ENCODE data around the gene PPP1R13L. TPM values are rescaled to one million over a fixed set of nuclear protein-coding genes. Genes with fewer than 3 reads are reported as not detected.

PPP1R13L gene, protein sequence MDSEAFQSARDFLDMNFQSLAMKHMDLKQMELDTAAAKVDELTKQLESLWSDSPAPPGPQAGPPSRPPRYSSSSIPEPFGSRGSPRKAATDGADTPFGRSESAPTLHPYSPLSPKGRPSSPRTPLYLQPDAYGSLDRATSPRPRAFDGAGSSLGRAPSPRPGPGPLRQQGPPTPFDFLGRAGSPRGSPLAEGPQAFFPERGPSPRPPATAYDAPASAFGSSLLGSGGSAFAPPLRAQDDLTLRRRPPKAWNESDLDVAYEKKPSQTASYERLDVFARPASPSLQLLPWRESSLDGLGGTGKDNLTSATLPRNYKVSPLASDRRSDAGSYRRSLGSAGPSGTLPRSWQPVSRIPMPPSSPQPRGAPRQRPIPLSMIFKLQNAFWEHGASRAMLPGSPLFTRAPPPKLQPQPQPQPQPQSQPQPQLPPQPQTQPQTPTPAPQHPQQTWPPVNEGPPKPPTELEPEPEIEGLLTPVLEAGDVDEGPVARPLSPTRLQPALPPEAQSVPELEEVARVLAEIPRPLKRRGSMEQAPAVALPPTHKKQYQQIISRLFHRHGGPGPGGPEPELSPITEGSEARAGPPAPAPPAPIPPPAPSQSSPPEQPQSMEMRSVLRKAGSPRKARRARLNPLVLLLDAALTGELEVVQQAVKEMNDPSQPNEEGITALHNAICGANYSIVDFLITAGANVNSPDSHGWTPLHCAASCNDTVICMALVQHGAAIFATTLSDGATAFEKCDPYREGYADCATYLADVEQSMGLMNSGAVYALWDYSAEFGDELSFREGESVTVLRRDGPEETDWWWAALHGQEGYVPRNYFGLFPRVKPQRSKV
- 10 to 100 TPM; 15.2 to 17.8 TPM for total RNA-seq

DNA sequence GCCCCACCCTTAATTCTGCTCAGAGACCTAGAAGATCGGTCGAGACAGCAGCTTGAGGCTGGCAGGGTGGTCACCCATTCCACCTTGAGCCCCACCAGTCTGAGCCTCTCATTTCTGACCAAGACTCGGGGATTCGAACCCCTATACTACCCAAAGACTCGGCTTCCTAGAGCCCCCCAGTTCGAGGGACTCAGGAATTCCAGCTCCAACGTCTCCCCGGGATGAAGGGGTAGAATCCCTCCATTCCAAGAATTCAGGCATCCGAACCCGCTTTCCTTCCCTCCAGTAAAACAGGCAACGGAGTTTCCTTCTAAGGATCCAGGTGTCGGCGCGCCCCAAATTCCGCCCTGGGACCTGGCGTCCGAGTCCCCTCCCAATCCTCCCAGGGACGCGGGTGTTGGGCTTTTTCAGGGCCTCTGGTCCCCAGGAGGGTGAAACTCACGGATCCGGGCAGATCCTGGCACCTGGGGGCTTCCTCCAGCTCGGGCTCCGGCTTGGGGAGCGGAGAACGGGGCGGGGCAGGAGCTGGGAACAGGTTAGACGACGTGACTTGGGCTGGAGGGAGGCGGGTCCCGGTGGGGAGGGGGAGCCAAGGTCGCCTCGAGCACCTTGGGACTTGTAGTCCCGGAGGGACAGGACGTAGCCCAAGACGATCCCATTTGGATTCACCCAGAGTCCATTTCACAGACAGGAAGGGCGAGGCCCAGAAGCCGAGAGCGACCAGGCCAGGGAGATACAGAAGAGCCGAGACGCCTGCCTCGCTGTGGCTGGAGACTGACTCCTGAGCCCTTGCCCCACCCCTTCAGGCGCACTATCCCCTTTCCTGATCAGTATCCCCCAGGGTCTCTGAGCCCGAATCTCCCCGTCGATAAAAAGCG, at the start of gene PPP1R13L:
PPP1R13L (minus strand) TSS at position 513 of the 878 bp plus-strand sequence. CDS start 6,751 bp downstream, outside the sequence.
- ATAC-seq (peak; percentile 40), DNase-seq (peak; percentile 85)
- H3K9me3 Mint-ChIP-seq (ENCODE audit: low read depth) = no peaks in the 10 kb centered on the region
- POLR2A ChIA-PET = interaction anchor here (1.1 kb wide), 1 partner anchor 14 kb away, joined by 3 read pairs; no protein-coding TSS in a partner anchor
- peaks cover 34% of the 10 kb centered on the region for H3K4me1 Mint-ChIP-seq
- peak within 1 kb of the TSS; percentile 97 for H3K27ac Mint-ChIP-seq
- CTCF ChIA-PET = interaction anchor here (0.5 to 3.4 kb wide), 7 partner anchors 9 to 673 kb away, joined by 3 to 17 read pairs (median 3); partner anchors contain the start of gene TRAPPC6A
- intact Hi-C loops (cut with DNase I, micrococcal nuclease) = loop anchor here (1.0 to 10.0 kb wide), 9 partner anchors 34 to 514 kb away; partner anchors contain the start of genes DMWD (in 1 of the 2), ERCC2 (in 1 of the 2), OPA3 (in 1 of the 2) and PPP1R37 (in 1 of the 2)
- peak within 1 kb of the TSS; percentile 95 for H3K4me3 Mint-ChIP-seq
- H3K36me3 Mint-ChIP-seq (ENCODE audit: low read depth) = peaks cover 16% of the 10 kb centered on the region
- peaks cover 29% of the 10 kb centered on the region for H3K27me3 Mint-ChIP-seq

DNA sequence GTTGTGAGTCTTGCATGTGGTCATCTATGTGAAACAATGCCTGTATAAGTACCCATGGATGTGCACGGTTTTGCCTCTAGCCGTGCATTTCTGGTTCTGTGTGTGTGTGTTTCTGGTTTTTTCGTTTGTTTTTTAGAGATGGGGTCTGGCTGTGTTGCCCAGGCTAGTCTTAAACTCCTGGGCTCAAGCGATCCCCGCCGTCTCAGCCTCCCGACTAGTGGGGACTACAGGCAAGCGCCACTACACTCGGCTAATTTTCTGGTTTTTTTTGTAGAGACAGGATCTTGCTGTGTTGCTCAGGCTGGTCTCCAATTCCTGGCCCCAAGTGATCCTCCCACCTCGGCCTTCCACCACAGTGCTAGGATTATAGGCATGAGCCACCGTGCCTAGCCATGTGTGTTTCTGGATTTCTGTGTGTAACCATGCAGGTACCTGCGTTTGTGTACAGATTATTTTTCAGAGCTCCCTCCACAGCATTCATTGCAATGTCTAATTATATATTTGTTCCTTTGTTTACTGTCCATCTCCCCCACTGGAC, 47.0 kb upstream of the PPP1R13L start:
- peak overlapping the region; percentile 73 for H3K4me3 Mint-ChIP-seq
- POLR2A ChIA-PET = interaction anchor here (1.0 kb wide), 1 partner anchor 16 kb away, joined by 6 read pairs; the partner anchor contains the start of gene FOSB
- H3K27ac Mint-ChIP-seq = peak overlapping the region; percentile 58
- CTCF ChIA-PET = interaction anchor here (1.6 kb wide), 1 partner anchor 27 kb away, joined by 5 read pairs; no protein-coding TSS in a partner anchor
- no peaks in the 10 kb centered on the region for H3K9me3 Mint-ChIP-seq (ENCODE audit: low read depth)
- intact Hi-C loops (cut with DNase I, micrococcal nuclease) = loop anchor here in 1 of 2 experiments (2.0 to 5.0 kb wide), 2 partner anchors 55 to 240 kb away; partner anchors contain the start of genes QPCTL, SNRPD2 and VASP
- no peak for ATAC-seq
- DNase-seq = no peak
- no peaks in the 10 kb centered on the region for H3K36me3 Mint-ChIP-seq (ENCODE audit: low read depth)
- H3K4me1 Mint-ChIP-seq = peaks cover 40% of the 10 kb centered on the region
- H3K27me3 Mint-ChIP-seq = no peaks in the 10 kb centered on the region

DNA sequence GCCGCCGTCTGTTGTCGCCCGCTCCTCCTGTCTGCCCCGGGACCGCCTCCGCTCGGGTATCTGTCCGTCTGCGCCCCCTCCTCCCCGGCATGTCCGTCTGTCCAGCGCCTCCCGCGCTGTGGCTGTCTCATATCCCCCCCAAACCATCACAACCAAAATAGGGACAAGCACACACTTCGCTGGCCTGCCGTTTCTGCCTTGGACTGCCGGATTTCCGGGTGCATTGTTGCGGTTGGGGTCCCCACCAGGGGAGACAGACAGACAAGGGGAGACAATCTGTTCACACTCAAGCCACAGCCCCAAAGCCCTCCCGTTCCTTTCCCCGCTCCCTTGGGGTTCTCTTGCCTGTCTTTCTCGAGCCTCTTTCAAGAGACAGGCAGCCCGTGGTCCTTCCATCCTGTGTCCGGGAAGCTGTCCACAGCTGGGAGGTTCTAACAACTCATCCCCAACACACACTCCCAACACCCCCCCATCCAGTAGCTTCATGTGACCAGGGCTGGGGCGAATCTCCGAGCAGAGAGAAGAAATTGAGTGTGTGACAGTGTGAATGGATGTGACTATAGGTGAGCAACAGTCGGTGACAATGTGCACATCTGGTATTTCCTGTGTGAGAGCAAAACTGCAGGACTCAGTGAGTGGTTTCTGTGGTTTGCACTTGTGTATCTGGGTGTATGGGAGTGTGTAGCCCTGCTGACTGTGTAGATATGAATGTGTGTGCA, 46.4 kb upstream of the PPP1R13L start:
- POLR2A ChIA-PET = interaction anchor here (1.0 kb wide), 1 partner anchor 17 kb away, joined by 6 read pairs; the partner anchor contains the start of gene FOSB
- H3K9me3 Mint-ChIP-seq (ENCODE audit: low read depth) = no peaks in the 10 kb centered on the region
- peak overlapping the region; percentile 73 for H3K4me3 Mint-ChIP-seq
- peaks cover 40% of the 10 kb centered on the region for H3K4me1 Mint-ChIP-seq
- intact Hi-C loops (cut with DNase I, micrococcal nuclease) = loop anchor here in 1 of 2 experiments (2.0 to 5.0 kb wide), 2 partner anchors 56 to 241 kb away; partner anchors contain the start of genes QPCTL, SNRPD2 and VASP
- DNase-seq (peak; percentile 57), ATAC-seq (peak; percentile 56)
- H3K36me3 Mint-ChIP-seq (ENCODE audit: low read depth) = no peaks in the 10 kb centered on the region
- H3K27me3 Mint-ChIP-seq = no peaks in the 10 kb centered on the region
- H3K27ac Mint-ChIP-seq = peak overlapping the region; percentile 58
- CTCF ChIA-PET = no interaction called here

DNA sequence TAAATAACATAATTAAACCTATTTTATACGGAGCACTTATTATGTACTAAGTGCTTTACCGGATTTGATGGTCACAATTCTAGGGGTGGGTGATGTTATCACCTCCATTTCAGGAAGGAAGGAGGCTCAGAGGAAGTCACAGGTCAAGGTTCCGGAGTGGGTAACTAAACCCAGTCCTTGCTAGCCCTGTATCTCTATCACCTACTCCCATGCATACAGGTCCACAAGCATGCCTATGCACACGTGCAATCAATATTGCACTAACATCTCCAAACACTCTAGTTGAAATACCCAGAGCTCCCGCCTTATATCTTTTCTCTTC, 45.1 kb upstream of the PPP1R13L start:
- ChIA-PET POLR2A (interaction anchor here (0.8 kb wide), 1 partner anchor 19 kb away, joined by 3 read pairs; no protein-coding TSS in a partner anchor), CTCF (interaction anchor here (0.7 to 2.1 kb wide), 4 partner anchors 11 to 36 kb away, joined by 3 to 15 read pairs (median 4); no protein-coding TSS in a partner anchor)
- DNase-seq (no peak), ATAC-seq (peak; percentile 24)
- H3K27ac Mint-ChIP-seq = peak overlapping the region; percentile 97
- H3K4me3 Mint-ChIP-seq = peak overlapping the region; percentile 95
- H3K36me3 Mint-ChIP-seq (ENCODE audit: low read depth) = no peaks in the 10 kb centered on the region
- peaks cover 34% of the 10 kb centered on the region for H3K4me1 Mint-ChIP-seq
- no peaks in the 10 kb centered on the region for H3K27me3 Mint-ChIP-seq
- intact Hi-C loops (cut with DNase I, micrococcal nuclease) = loop anchor here (1.0 to 5.0 kb wide), 5 partner anchors 17 to 242 kb away; partner anchors contain the start of genes FOSB (in 2 of the 2), OPA3 (in 1 of the 2), QPCTL (in 1 of the 2) and SNRPD2 (in 1 of the 2)
- no peaks in the 10 kb centered on the region for H3K9me3 Mint-ChIP-seq (ENCODE audit: low read depth)

DNA sequence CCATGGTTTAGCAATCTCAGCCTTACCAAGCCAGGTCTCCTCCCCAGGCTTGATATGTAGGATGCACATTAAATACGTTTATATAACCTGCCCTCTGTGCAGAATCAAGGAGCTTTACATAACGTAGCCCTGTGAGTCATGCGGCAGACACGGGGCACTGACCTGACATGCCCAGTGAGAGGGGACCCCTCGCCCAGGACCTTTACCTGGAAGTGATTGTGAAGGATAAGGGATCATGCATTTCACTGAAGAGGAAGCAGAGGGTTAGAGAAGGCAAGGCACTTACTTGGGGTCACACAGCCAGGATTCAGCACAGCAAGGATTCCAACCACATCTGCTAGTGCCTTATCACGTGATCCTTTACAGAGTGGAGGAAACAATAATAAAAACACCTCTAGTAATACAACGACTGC, 44.0 kb upstream of the PPP1R13L start:
- ChIA-PET CTCF (interaction anchor here (1.8 to 2.1 kb wide), 2 partner anchors 9 to 30 kb away, joined by 5 to 15 read pairs; no protein-coding TSS in a partner anchor), POLR2A (interaction anchor here (0.8 kb wide), 1 partner anchor 20 kb away, joined by 3 read pairs; no protein-coding TSS in a partner anchor)
- DNase-seq (no peak), ATAC-seq (no peak)
- Mint-ChIP-seq H3K4me1 (peaks cover 43% of the 10 kb centered on the region), H3K27me3 (no peaks in the 10 kb centered on the region), H3K36me3 (ENCODE audit: low read depth) (no peaks in the 10 kb centered on the region), H3K4me3 (peak overlapping the region; percentile 95), H3K27ac (peak overlapping the region; percentile 28), H3K9me3 (ENCODE audit: low read depth) (no peaks in the 10 kb centered on the region)
- intact Hi-C loops (cut with DNase I, micrococcal nuclease) = no loop called here

DNA sequence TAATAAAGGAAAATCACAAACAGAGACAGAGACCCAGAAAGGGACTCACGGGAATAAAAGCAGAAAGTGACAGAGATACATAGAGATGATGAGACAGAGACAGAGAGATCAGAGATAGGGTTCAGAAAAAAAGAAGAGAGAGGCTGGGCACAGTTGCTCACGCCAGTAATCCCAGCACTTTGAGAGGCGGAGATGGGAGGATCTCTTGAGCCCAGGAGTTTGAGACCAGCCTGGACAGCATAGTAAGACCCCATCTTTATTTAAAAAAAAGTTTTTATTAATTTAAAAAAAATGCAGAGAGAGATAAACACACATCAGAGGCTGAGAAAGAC, 43.5 kb upstream of the PPP1R13L start:
- CTCF ChIA-PET = interaction anchor here (2.1 to 4.4 kb wide), 2 partner anchors 9 to 30 kb away, joined by 15 to 22 read pairs; no protein-coding TSS in a partner anchor
- Mint-ChIP-seq H3K4me3 (no peak overlapping the region), H3K27ac (no peak overlapping the region), H3K9me3 (ENCODE audit: low read depth) (no peaks in the 10 kb centered on the region), H3K27me3 (no peaks in the 10 kb centered on the region), H3K36me3 (ENCODE audit: low read depth) (no peaks in the 10 kb centered on the region), H3K4me1 (peaks cover 46% of the 10 kb centered on the region)
- DNase-seq = no peak
- intact Hi-C loops (cut with DNase I, micrococcal nuclease) = no loop called here
- POLR2A ChIA-PET = no interaction called here
- no peak for ATAC-seq

DNA sequence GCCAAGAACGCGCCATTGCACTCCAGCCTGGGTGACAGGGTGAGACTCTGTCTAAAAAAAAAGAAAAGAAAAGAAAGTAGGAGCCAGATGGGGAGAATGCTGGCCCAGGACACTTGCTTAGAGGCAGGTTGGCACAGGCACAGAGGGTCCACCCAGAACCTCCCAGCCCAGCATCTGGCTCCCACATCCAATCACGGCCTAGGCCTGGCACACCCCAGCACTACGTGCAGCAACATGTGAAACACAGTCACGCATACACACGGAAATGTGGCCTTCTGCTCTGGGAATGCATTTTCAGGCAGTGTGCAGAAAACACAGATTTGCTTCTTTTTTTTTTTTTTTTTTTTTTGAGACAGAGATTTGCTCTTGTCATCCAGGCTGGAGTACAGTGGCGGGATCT, 42.1 kb upstream of the PPP1R13L start:
- H3K27ac Mint-ChIP-seq = no peak overlapping the region
- CTCF ChIA-PET = interaction anchor here (0.6 to 4.4 kb wide), 4 partner anchors 15 to 512 kb away, joined by 3 to 22 read pairs (median 4); no protein-coding TSS in a partner anchor
- no peak for ATAC-seq
- H3K4me3 Mint-ChIP-seq = no peak overlapping the region
- no peaks in the 10 kb centered on the region for H3K9me3 Mint-ChIP-seq (ENCODE audit: low read depth)
- H3K36me3 Mint-ChIP-seq (ENCODE audit: low read depth) = no peaks in the 10 kb centered on the region
- DNase-seq = no peak
- no peaks in the 10 kb centered on the region for H3K27me3 Mint-ChIP-seq
- intact Hi-C loops (cut with DNase I, micrococcal nuclease) = no loop called here
- POLR2A ChIA-PET = no interaction called here
- H3K4me1 Mint-ChIP-seq = peaks cover 57% of the 10 kb centered on the region

DNA sequence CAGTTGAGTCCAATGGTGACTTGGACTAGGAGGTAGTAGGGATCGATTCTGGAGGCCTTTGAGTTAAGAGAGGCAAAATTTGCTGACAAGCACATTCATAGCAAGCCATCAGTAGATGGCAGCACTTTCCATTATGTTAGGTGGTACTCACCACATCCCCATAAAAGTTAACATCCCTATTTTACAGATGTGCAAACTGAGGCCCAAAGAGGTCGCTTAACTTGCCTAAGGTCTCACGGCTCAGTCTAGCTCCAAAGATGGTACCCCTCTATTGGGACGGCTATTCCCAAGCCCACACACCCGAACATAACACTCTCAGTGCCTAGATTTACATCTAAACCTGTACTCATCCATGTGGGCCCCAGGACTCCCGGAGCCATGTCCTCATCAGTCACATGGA, 41.4 kb upstream of the PPP1R13L start:
- Mint-ChIP-seq H3K36me3 (ENCODE audit: low read depth) (no peaks in the 10 kb centered on the region), H3K4me3 (no peak overlapping the region), H3K4me1 (peaks cover 53% of the 10 kb centered on the region), H3K9me3 (ENCODE audit: low read depth) (no peaks in the 10 kb centered on the region), H3K27ac (no peak overlapping the region), H3K27me3 (no peaks in the 10 kb centered on the region)
- intact Hi-C loops (cut with DNase I, micrococcal nuclease) = no loop called here
- peak; percentile 19 for DNase-seq
- ChIA-PET POLR2A (no interaction called here), CTCF (interaction anchor here (0.8 to 4.4 kb wide), 4 partner anchors 15 to 264 kb away, joined by 3 to 22 read pairs (median 4); no protein-coding TSS in a partner anchor)
- ATAC-seq = no peak

DNA sequence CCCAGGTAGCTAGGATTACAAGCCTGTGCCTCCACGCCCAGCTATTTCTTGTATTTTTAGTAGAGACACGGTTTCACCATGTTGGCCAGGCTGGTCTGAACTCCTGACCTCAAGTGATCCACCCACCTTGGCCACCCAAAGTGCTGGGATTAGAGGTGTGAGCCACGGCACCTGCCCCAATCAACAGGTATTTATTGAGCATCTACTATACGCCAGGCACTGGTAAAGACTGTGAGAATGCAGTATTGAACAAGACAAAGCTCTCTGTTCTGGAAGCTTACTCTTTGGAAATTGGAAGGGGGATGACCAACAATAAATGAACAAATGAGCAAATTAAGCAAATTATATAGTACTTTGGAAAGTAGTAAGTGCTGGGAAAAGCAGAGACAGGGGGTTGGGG, 40.3 kb upstream of the PPP1R13L start:
- Mint-ChIP-seq H3K4me3 (no peak overlapping the region), H3K27me3 (no peaks in the 10 kb centered on the region), H3K9me3 (ENCODE audit: low read depth) (no peaks in the 10 kb centered on the region), H3K4me1 (peaks cover 57% of the 10 kb centered on the region), H3K27ac (no peak overlapping the region), H3K36me3 (ENCODE audit: low read depth) (no peaks in the 10 kb centered on the region)
- DNase-seq (no peak), ATAC-seq (no peak)
- intact Hi-C loops (cut with DNase I, micrococcal nuclease) = no loop called here
- ChIA-PET POLR2A (interaction anchor here (0.7 to 0.8 kb wide), 2 partner anchors 23 to 1920 kb away, joined by 4 to 5 read pairs; partner anchors contain the start of gene FOSB), CTCF (interaction anchor here (0.5 to 4.4 kb wide), 8 partner anchors 22 to 265 kb away, joined by 3 to 22 read pairs (median 4); partner anchors contain the start of gene FOSB)

Data from activated CD4-positive, alpha-beta T cell treated with anti-CD3 and anti-CD28 coated beads for 36 hours (primary cell).